Measurements from ENCODE around the gene NAA30. TPM values are rescaled to one million over a fixed set of nuclear protein-coding genes. Genes with fewer than 3 reads are reported as not detected.
A peak's percentile ranks its signal among the peaks of the same experiment; 100 is the strongest.

The NAA30 gene
- total RNA-seq, 2 donors from 2014 or later: 17.1 to 22.6 TPM

- intact Hi-C loops (cut with DNase I): no loop called here
- peak; percentile 45 for DNase-seq
- ATAC-seq: peak; percentile 64 to 81
Measured at GRCh38 chr14:57390806-57391516, 575 bp downstream of the NAA30 start.

GRCh38 chr14:57391517-57392195 is 1.3 kb downstream of the NAA30 start:
- intact Hi-C loops (cut with DNase I): no loop called here
- ATAC-seq: no peak
- no peak for DNase-seq

- intact Hi-C loops (cut with DNase I): no loop called here
- no peak for ATAC-seq
Measured at GRCh38 chr14:57392830-57393229, 2.4 kb downstream of the NAA30 start.

GRCh38 chr14:57400556-57401494 is 10.4 kb downstream of the NAA30 start:
- DNase-seq: no peak
- intact Hi-C loops (cut with DNase I): no loop called here
- ATAC-seq: no peak

More at GRCh38 chr14:57392830-57393229, 2.4 kb downstream of the NAA30 start:
- no peak for DNase-seq

- intact Hi-C loops (cut with DNase I): no loop called here
- ATAC-seq (no peak), DNase-seq (no peak)
Measured at GRCh38 chr14:57401501-57401900, 11.1 kb downstream of the NAA30 start.

GRCh38 chr14:57402173-57402852 is 11.9 kb downstream of the NAA30 start:
- ATAC-seq (no peak), DNase-seq (no peak)
- intact Hi-C loops (cut with DNase I): no loop called here

GRCh38 chr14:57403521-57403864 is 13.1 kb downstream of the NAA30 start:
- DNase-seq: no peak
- intact Hi-C loops (cut with DNase I): no loop called here

GRCh38 chr14:57405562-57405961 is 15.2 kb downstream of the NAA30 start:
- intact Hi-C loops (cut with DNase I): no loop called here
- ATAC-seq (peak in 1 of 2 donors; percentile 15), DNase-seq (no peak)

More at GRCh38 chr14:57403521-57403864, 13.1 kb downstream of the NAA30 start:
- no peak for ATAC-seq

GRCh38 chr14:57408037-57408436 is 17.7 kb downstream of the NAA30 start:
- ATAC-seq: no peak
- no peak for DNase-seq
- intact Hi-C loops (cut with DNase I): no loop called here

GRCh38 chr14:57408634-57409033 is 18.2 kb downstream of the NAA30 start:
- intact Hi-C loops (cut with DNase I): no loop called here
- DNase-seq: no peak
- no peak for ATAC-seq

- ATAC-seq (no peak), DNase-seq (no peak)
- intact Hi-C loops (cut with DNase I): no loop called here
Measured at GRCh38 chr14:57412341-57412740, 22.0 kb downstream of the NAA30 start.

GRCh38 chr14:57413849-57414248 is 23.5 kb downstream of the NAA30 start:
- intact Hi-C loops (cut with DNase I): no loop called here
- ATAC-seq: no peak
- no peak for DNase-seq

GRCh38 chr14:57417228-57417627 is 26.8 kb downstream of the NAA30 start:
- DNase-seq (no peak), ATAC-seq (no peak)
- intact Hi-C loops (cut with DNase I): no loop called here

- DNase-seq (no peak), ATAC-seq (no peak)
- intact Hi-C loops (cut with DNase I): no loop called here
Measured at GRCh38 chr14:57418999-57419398, 28.6 kb downstream of the NAA30 start.

- DNase-seq (no peak), ATAC-seq (no peak)
- intact Hi-C loops (cut with DNase I): no loop called here
Measured at GRCh38 chr14:57420033-57420432, 29.6 kb downstream of the NAA30 start.

GRCh38 chr14:57420986-57421385 is 30.6 kb downstream of the NAA30 start:
- intact Hi-C loops (cut with DNase I): no loop called here
- DNase-seq (no peak), ATAC-seq (no peak)

- intact Hi-C loops (cut with DNase I): no loop called here
- ATAC-seq: no peak
- DNase-seq: no peak
Measured at GRCh38 chr14:57435923-57436322, 45.5 kb downstream of the NAA30 start.

- intact Hi-C loops (cut with DNase I): no loop called here
- no peak for ATAC-seq
- no peak for DNase-seq
Measured at GRCh38 chr14:57461777-57462320, 71.5 kb downstream of the NAA30 start.

GRCh38 chr14:57462551-57462950 is 72.2 kb downstream of the NAA30 start:
- intact Hi-C loops (cut with DNase I): no loop called here
- no peak for ATAC-seq
- DNase-seq: no peak

Measured in left cardiac atrium (tissue), 4 donors.